Smooth muscle cell (in vitro differentiated cells): ENCODE results near the gene LAMA2. TPM values are rescaled to one million over a fixed set of nuclear protein-coding genes. Genes with fewer than 3 reads are reported as not detected.

Source experiments
- DNase-seq: peaks from one replicate; lab custom pipeline; 2025; ENCODE audit not compliant: unreplicated experiment; lab: John Stamatoyannopoulos, UW
- H2AFZ ChIP-seq: fragments of 200-600 bp; sonication (generic); 2 replicates; pipeline ENCODE4 v1.6.0; 2016; ENCODE audit warnings: antibody characterized with exemption, low read depth, mild to moderate bottlenecking
- H3F3A ChIP-seq: fragments of 200-600 bp; sonication (generic); 2 replicates; pipeline ENCODE4 v1.6.0; 2017; ENCODE audit warnings: antibody characterized with exemption, low read depth
- H3K27ac ChIP-seq: fragments of 200-600 bp; sonication (generic); 2 replicates; pipeline ENCODE4 v1.5.1; 2016; ENCODE audit warnings: low read depth, mild to moderate bottlenecking
- H3K27me3 ChIP-seq: fragments of 200-600 bp; sonication (generic); 2 replicates; pipeline ENCODE4 v1.6.1; 2016; ENCODE audit warnings: low read depth, mild to moderate bottlenecking
- H3K36me3 ChIP-seq: fragments of 200-600 bp; sonication (generic); 2 replicates; pipeline ENCODE4 v1.5.1; 2016; ENCODE audit warnings: low read depth
- H3K4me1 ChIP-seq: fragments of 200-600 bp; sonication (generic); 2 replicates; pipeline ENCODE4 v1.5.1; 2016; ENCODE audit warnings: low read depth
- H3K4me2 ChIP-seq: fragments of 200-600 bp; sonication (generic); 2 replicates; pipeline ENCODE4 v1.6.0; 2016; ENCODE audit warnings: mild to moderate bottlenecking
- H3K4me3 ChIP-seq: fragments of 200-600 bp; sonication (generic); 2 replicates; pipeline ENCODE4 v1.5.1; 2016; ENCODE audit warnings: mild to moderate bottlenecking
- H3K79me2 ChIP-seq: fragments of 200-600 bp; sonication (generic); 2 replicates; pipeline ENCODE4 v1.6.0; 2016; ENCODE audit warnings: low read depth, mild to moderate bottlenecking
- H3K9ac ChIP-seq: fragments of 200-600 bp; sonication (generic); 2 replicates; pipeline ENCODE4 v1.6.0; 2016; ENCODE audit warnings: low read depth
- H3K9me3 ChIP-seq: fragments of 200-600 bp; sonication (generic); replicated peaks from 2 replicates; pipeline ENCODE4 v1.5.1; 2016; ENCODE audit warnings: low read depth
- H4K20me1 ChIP-seq: fragments of 200-600 bp; sonication (generic); 2 replicates; pipeline ENCODE4 v1.6.0; 2016; ENCODE audit warnings: low read depth
- CTCF ChIP-seq: fragments of 200-600 bp; sonication (generic); IDR thresholded peaks from 2 replicates; pipeline ENCODE4 v1.5.1; 2017; ENCODE audit warnings: borderline replicate concordance, mild to moderate bottlenecking, antibody characterized with exemption; ENCODE audit not compliant: insufficient read depth, poor library complexity, severe bottlenecking
- WGBS: methylation state at CpG from one replicate; pipeline ENCODE4 v1.1.7; 2016; ENCODE audit warnings: low lambda C conversion rate; 5-methylcytosine and 5-hydroxymethylcytosine counted together
- polyA plus RNA-seq: library from polyadenylated mRNA; unstranded; fragments of >200 nt; fragmentation: Nextera tagmentation; extraction: Ambion mirVana; gene quantifications from 2 replicates; pipeline ENCODE4 v1.2.1, GENCODE V29; 2016
- total RNA-seq: library from RNA; depleted of rRNA; stranded (reverse); fragments of >200 nt; gene quantifications from 2 replicates; pipeline ENCODE4 v1.2.3, GENCODE V29; 2014

Gene LAMA2
- total RNA-seq (92.9 and 124 TPM in 2 replicates), polyA plus RNA-seq (21.7 and 23.2 TPM in 2 replicates)

- Histone ChIP-seq H4K20me1 (no peaks in the 10 kb centered on the region), H3K27ac (peak within 1 kb of the TSS; percentile 75), H3K4me3 (peak within 1 kb of the TSS; percentile 56), H3K36me3 (no peaks in the 10 kb centered on the region), H3K9ac (peak within 1 kb of the TSS; percentile 70), H3K79me2 (peaks cover 41% of the 10 kb centered on the region), H3K27me3 (no peaks in the 10 kb centered on the region), H3K9me3 (no peaks in the 10 kb centered on the region), H3K4me1 (peaks cover 3% of the 10 kb centered on the region), H2AFZ (peak within 1 kb of the TSS; percentile 94), H3F3A (peaks cover 7% of the 10 kb centered on the region), H3K4me2 (peak within 1 kb of the TSS; percentile 95)
- DNase-seq, result peak; percentile 63
- WGBS, result 5% methylated on average over 36 of the region's 36 CpGs
- no peak for TF ChIP-seq CTCF
Observed at GRCh38 chr6:128882991-128883611, at the start of gene LAMA2. Gene LAMA2, plus strand, starts transcription at chr6:128883138. Its CDS starts 108 bp downstream, at chr6:128883246.

GRCh38 chr6:128836761-128837160 lies 46.2 kb upstream of the LAMA2 start:
- Histone ChIP-seq H3K4me3 (no peak overlapping the region), H3K27ac (no peak overlapping the region), H3K4me2 (no peak overlapping the region), H3K4me1 (no peaks in the 10 kb centered on the region), H3K36me3 (no peaks in the 10 kb centered on the region), H4K20me1 (no peaks in the 10 kb centered on the region), H3K9ac (no peak overlapping the region), H3K27me3 (no peaks in the 10 kb centered on the region), H3K79me2 (no peaks in the 10 kb centered on the region), H3K9me3 (no peaks in the 10 kb centered on the region), H3F3A (no peaks in the 10 kb centered on the region), H2AFZ (peak overlapping the region; percentile 11)
- no peak for TF ChIP-seq CTCF
- 30% methylated on average over 1 of the region's 1 CpG for WGBS
- no peak for DNase-seq

GRCh38 chr6:128841518-128841917 lies 41.4 kb upstream of the LAMA2 start:
- Histone ChIP-seq H3K79me2 (no peaks in the 10 kb centered on the region), H4K20me1 (no peaks in the 10 kb centered on the region), H3K4me1 (no peaks in the 10 kb centered on the region), H3K27ac (no peak overlapping the region), H3F3A (no peaks in the 10 kb centered on the region), H2AFZ (no peak overlapping the region), H3K4me2 (no peak overlapping the region), H3K27me3 (no peaks in the 10 kb centered on the region), H3K9ac (no peak overlapping the region), H3K36me3 (no peaks in the 10 kb centered on the region), H3K9me3 (no peaks in the 10 kb centered on the region), H3K4me3 (no peak overlapping the region)
- WGBS, result 89% methylated on average over 4 of the region's 4 CpGs
- DNase-seq, result no peak
- no peak for TF ChIP-seq CTCF

GRCh38 chr6:128844598-128844997 lies 38.3 kb upstream of the LAMA2 start:
- Histone ChIP-seq H3K27me3 (no peaks in the 10 kb centered on the region), H3K4me1 (peaks cover 23% of the 10 kb centered on the region), H3K79me2 (no peaks in the 10 kb centered on the region), H3K27ac (no peak overlapping the region), H3F3A (no peaks in the 10 kb centered on the region), H3K9ac (no peak overlapping the region), H3K9me3 (no peaks in the 10 kb centered on the region), H3K4me2 (no peak overlapping the region), H3K4me3 (no peak overlapping the region), H2AFZ (no peak overlapping the region), H3K36me3 (no peaks in the 10 kb centered on the region), H4K20me1 (no peaks in the 10 kb centered on the region)
- 85% methylated on average over 2 of the region's 2 CpGs for WGBS
- DNase-seq, result no peak
- TF ChIP-seq CTCF, result no peak
